Mononuclear cell (primary cell): Measurements from ENCODE around the gene SDK2. TPM values are rescaled to one million over a fixed set of nuclear protein-coding genes. Genes with fewer than 3 reads are reported as not detected.
"Not testable (repeated sequence)": the region's sequence is repeated elsewhere in the genome, so short reads cannot be mapped to it uniquely, and the experiment has no call there.

ENCODE experiments used
- H3K27me3 ChIP-seq: 2 replicates; pipeline ENCODE4 v1.6.0; 2011; ENCODE audit warnings: low read length, control low read depth; ENCODE audit not compliant: insufficient read depth
- H3K4me1 ChIP-seq: 2 replicates; pipeline ENCODE4 v1.5.1; 2011; ENCODE audit warnings: mild to moderate bottlenecking, low read length, control low read depth; ENCODE audit not compliant: insufficient read depth
- H3K4me3 ChIP-seq: 2 replicates; pipeline ENCODE4 v1.5.1; 2011; ENCODE audit warnings: mild to moderate bottlenecking, low read length, moderate library complexity
- H3K9me3 ChIP-seq: 2 replicates; pipeline ENCODE4 v1.5.1; 2011; ENCODE audit warnings: low read depth, mild to moderate bottlenecking, control low read depth, low read length
- total RNA-seq: library from RNA; depleted of rRNA; stranded (reverse); fragments of >200 nt; gene quantifications from one replicate; pipeline ENCODE4 v1.2.3, GENCODE V29; 2012

The SDK2 gene
- total RNA-seq, 1 donor, result 2.0 TPM

DNA sequence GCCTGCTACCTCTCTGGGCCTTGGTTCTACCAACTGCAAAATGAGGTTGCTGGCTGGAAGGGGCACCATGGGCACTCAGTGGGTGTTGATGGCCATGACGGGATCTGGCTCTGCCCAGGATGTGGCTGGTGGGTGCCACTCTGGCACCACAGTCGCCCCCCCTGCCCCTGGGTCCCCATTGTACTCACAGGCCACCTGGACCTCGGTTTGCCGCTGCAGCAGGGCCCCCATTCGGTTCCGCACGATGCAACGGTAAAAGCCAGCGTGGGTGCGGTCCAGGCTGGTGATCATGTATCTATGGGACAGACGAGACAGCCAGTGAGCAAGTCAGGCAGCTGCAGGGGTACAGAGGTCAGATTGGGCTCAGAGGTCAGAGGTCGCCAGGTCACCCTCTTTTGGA lies 172.3 kb downstream of the SDK2 start:
- no peaks in the 10 kb centered on the region for H3K4me1 ChIP-seq
- H3K4me3 ChIP-seq, result no peak overlapping the region
- H3K9me3 ChIP-seq, result no peaks in the 10 kb centered on the region
- no peaks in the 10 kb centered on the region for H3K27me3 ChIP-seq

DNA sequence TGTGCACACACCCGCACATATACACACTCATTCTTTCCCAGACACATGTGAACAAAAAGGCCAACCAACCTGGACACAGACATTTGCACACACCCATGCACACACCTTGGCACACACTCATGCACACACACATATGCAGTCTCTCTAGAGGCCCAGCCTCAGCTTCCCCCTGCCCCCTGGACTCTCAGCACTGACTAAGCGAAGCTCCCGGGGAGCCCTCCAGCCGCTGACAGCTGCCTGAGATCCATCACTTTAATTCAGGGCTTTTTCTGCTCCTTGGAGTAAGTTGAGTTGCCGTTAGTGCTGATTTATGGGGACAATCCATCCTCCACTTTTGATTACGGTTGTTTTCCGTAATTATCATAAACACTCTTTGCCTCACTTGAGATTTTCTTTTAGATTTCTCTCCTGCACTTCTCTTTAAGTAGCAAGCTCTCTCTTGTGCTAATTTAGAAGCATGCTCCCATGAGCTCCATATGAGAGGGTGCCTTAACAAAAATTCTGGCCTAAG lies 173.9 kb downstream of the SDK2 start:
- no peak overlapping the region for H3K4me3 ChIP-seq
- no peaks in the 10 kb centered on the region for H3K9me3 ChIP-seq
- no peaks in the 10 kb centered on the region for H3K27me3 ChIP-seq
- no peaks in the 10 kb centered on the region for H3K4me1 ChIP-seq

DNA sequence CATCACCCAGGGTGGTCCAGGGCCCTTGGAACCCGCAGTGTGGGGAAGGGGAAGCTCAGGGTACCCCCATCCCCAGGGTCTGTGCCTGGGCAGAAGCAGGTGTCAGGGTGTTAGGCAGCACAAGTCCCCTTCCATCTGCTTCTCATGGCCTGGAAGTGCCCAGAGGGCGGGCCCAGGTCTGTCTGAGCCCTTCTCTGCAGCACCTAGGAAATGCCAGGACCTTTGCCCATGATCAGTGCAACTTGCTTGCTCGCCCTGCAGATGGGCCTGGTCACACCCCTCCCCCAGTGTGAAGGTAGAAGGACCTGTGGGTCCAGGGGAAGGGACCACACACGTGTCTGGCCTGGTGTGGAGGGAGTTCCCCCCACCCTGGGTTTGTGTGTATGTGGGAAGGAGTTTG lies 174.9 kb downstream of the SDK2 start:
- H3K4me1 ChIP-seq, result no peaks in the 10 kb centered on the region
- H3K9me3 ChIP-seq, result no peaks in the 10 kb centered on the region
- no peak overlapping the region for H3K4me3 ChIP-seq
- H3K27me3 ChIP-seq, result no peaks in the 10 kb centered on the region

DNA sequence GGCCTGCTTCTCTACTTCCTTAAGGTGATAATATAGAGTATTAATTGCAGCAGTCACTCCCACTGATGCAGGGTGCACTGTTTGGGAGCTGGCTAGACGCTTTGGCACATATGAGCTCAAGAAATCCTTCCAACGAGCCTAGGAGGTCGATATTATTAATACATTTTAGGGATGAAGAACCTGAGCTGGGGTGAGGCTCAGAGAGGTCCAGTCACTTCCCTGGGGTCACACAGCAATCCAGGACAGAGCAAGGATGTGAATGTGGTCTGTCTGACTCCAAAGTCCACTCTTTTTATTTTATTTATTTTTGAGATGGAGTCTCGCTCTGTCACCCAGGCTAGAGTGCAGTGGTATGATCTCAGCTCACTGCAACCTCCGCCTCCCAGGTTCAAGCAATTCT lies 176.0 kb downstream of the SDK2 start:
- Histone ChIP-seq H3K4me3 (no peak overlapping the region), H3K4me1 (no peaks in the 10 kb centered on the region), H3K9me3 (no peaks in the 10 kb centered on the region), H3K27me3 (no peaks in the 10 kb centered on the region)

DNA sequence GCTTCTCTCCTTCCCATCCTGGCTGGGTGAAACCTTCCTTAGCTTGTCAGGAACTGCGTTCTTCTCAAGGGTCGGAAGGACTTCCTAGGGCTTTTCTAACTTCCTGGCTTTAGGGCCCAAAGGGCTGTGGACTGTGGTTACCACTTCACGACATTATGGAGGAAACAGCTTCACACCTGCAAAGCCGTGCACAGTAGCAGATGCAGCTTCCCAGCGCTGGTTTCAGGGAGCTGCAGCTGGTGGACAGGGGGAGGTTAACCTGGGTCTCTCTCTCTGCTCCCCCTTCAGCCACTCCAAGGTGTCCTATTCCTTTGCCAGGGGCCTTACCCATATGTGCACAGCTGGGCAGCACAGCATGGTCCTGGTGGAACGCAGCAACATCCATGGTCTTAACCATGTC lies 176.6 kb downstream of the SDK2 start:
- Histone ChIP-seq H3K27me3 (no peaks in the 10 kb centered on the region), H3K4me3 (no peak overlapping the region), H3K9me3 (no peaks in the 10 kb centered on the region), H3K4me1 (no peaks in the 10 kb centered on the region)

DNA sequence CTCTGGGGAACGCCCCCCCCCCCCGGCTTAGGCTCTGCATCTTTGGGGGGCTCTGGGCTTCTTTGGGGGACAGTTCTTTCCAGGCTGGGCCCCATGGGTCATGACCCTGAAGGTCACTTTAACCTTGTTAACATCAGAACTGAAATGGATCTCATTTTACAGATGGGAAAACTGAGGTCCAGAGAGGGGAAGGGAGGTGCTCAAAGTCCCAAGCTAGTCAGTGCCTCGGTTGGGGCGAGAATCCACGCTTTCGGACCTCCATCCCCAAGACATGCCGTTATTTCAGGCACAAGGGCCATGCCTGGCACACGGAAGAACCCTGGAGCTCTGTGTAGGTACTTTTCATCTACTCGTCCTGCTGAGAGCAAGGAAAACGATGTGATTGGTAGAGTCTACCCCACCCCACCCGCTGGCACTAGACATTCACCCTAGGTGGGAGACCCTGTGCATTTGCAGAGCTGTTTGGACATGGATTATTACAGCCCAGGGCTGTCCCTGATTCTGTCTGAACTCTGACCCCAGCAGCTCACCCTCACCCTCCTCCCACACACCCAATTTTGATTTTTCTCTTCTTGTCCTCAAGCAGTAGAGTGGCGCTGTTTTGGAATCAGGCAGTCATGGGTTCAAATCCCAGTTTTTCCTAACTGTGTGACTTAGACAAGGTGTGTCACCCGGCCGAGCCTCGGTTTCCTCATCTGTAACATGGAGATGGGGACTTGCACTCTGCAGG lies 177.4 kb downstream of the SDK2 start:
- H3K9me3 ChIP-seq, result no peaks in the 10 kb centered on the region
- H3K4me1 ChIP-seq, result no peaks in the 10 kb centered on the region
- H3K27me3 ChIP-seq, result no peaks in the 10 kb centered on the region

DNA sequence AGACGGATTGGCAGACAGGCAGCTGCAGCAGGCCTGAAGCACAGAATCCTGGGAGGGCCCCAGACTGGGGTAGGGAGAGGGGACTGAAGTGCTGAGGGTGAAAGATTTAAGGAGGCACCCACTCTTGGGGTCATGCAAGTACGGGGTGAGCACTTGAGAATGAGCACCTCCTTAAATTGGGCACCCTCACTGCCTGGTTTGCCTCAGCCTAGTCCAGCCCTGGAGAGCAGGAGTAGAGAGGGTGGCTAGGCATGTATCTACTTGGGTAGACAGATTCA lies 178.4 kb downstream of the SDK2 start:
- no peaks in the 10 kb centered on the region for H3K9me3 ChIP-seq
- no peaks in the 10 kb centered on the region for H3K4me1 ChIP-seq
- no peaks in the 10 kb centered on the region for H3K27me3 ChIP-seq
- no peak overlapping the region for H3K4me3 ChIP-seq

More for the DNA sequence above, 177.4 kb downstream of the SDK2 start:
- no peak overlapping the region for H3K4me3 ChIP-seq

DNA sequence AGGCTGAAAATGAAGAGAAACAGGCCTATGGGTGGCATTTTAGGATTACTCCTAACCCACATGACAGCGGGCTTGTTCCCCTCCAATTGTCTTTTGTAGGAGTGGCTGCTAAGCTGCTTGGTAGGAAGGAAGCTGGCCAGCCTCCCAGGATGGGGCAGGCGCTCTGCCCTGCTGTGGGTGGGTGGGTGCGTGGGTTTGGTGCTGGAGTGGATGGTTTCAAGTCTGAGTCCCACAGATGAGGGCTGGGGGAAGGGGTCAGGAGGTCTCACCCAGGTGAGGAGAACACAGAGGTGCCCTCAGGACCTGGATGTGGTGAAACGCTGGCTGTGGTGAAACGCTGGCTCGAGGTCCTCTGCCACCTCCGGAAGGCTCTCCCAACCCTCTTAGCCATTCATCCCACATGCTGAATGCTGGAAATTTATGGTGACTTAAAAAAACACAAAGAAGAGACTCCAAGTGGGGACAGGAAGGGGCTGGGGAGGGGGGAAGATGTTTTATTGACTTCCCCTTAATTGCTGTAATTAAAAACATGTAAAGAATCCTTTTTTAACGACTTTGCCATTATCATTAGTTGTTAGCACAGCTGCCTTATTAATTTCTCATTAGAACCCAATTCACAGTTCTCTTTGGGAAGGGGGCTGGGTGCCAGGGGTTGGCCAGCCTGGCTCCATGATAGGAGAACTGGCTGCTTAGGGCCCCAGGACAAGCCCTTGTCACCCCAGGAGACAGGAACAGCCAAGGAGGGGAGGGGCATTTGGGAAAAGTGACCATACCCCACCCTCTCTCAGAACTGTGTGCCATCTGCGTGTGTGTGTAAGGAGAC lies 178.9 kb downstream of the SDK2 start:
- no peak overlapping the region for H3K4me3 ChIP-seq
- H3K4me1 ChIP-seq, result no peaks in the 10 kb centered on the region
- H3K27me3 ChIP-seq, result no peaks in the 10 kb centered on the region
- no peaks in the 10 kb centered on the region for H3K9me3 ChIP-seq

DNA sequence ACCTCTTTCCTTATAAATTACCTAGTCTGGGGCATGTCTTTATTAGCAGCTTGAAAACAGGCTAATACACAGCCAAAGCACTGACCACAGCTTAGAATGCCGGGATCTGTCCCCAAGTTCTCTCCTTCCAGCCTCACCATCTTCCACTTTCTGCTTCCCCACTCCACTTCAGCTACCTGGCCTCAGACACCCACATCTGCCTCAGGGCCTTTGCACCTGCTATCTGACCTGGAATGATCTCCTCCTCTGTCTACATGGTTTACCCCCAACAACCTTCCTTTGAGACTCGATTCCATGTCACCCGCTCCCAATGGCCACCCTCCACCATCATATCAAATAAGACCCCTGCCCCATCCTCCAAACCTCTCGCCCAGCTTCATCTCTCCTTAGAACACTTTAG lies 179.8 kb downstream of the SDK2 start:
- no peaks in the 10 kb centered on the region for H3K9me3 ChIP-seq
- no peaks in the 10 kb centered on the region for H3K4me1 ChIP-seq
- no peak overlapping the region for H3K4me3 ChIP-seq

DNA sequence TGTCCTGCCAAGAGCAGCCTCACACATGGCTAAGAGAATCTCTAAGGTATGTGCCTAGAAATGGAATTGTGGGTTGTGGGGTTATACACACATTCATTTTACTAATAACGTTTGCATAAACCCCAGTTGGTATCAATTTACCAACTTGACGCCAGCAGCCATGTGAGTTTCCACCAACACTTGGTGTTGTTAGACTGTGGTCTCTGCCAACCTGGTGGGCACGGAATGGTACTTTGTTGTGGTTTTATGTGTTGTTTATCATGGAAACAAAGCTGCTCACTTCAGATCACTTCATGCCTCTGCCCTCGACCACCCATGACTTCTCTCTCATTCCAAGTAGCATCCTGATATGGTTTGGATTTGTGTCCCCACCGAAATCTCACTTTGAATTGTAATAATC lies 180.4 kb downstream of the SDK2 start:
- Histone ChIP-seq H3K9me3 (no peaks in the 10 kb centered on the region), H3K27me3 (no peaks in the 10 kb centered on the region), H3K4me1 (no peaks in the 10 kb centered on the region), H3K4me3 (no peak overlapping the region)

More for the DNA sequence above, 179.8 kb downstream of the SDK2 start:
- H3K27me3 ChIP-seq, result no peaks in the 10 kb centered on the region

DNA sequence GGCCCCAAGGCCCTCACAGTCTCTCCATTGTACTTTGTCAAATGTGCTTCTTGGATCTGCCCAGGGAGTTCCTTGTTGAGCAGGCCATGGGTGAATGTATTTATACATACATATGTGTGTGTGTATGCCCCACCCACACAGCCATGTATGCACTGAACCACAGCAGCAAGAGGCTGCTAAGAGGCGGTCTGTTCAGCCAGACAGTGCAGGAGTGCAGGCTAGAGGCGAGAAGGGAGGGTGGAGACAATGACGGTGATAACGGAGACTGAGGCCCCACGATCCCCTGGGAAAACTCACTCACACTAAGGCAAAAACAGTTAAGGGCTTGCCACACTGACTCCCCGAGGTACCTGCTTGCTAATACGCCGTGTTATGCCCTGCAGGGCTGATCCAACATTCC lies 181.4 kb downstream of the SDK2 start:
- Histone ChIP-seq H3K9me3 (no peaks in the 10 kb centered on the region), H3K4me3 (no peak overlapping the region), H3K27me3 (no peaks in the 10 kb centered on the region), H3K4me1 (no peaks in the 10 kb centered on the region)

DNA sequence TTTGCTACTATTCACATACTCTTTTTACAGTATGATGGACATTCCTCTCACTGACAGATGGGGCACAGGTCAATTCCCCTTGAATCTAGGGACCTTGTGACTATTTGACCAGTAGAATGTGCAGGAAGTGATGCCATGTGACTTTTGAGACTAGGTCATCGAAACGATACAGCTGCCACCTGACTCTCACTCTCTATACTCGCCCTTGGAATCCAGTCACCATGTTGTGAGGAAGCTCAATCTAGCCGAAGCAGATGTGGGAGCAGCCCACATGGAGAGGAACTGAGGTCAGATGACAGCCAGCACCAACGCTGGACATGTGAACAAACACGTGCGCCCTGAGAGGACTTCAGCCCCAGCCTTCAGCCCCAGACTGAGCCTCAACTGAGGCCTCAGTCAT lies 184.3 kb downstream of the SDK2 start:
- H3K4me1 ChIP-seq, result no peaks in the 10 kb centered on the region
- H3K27me3 ChIP-seq, result no peaks in the 10 kb centered on the region
- no peaks in the 10 kb centered on the region for H3K9me3 ChIP-seq
- H3K4me3 ChIP-seq, result no peak overlapping the region

DNA sequence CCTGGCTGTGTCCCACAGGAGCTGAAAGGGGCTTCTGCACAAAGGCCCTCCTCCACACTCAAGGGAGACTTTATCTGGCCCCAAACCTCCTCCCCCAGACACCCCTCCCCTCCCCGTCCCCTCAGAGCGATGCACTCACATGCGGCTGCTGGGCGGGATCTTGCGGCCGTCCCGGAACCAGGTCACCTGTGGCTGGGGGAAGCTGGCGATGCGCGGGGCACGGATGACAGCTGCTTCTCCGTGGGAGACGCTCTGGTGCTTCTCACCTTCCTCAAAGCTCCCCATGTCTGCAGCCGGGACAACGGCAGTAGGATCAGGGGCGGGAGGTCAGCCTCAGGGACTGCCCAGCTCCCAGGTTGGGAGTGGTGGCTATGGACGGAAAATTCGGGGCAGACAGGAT lies 188.5 kb downstream of the SDK2 start:
- Histone ChIP-seq H3K4me3 (no peak overlapping the region), H3K9me3 (no peaks in the 10 kb centered on the region), H3K4me1 (no peaks in the 10 kb centered on the region), H3K27me3 (no peaks in the 10 kb centered on the region)

DNA sequence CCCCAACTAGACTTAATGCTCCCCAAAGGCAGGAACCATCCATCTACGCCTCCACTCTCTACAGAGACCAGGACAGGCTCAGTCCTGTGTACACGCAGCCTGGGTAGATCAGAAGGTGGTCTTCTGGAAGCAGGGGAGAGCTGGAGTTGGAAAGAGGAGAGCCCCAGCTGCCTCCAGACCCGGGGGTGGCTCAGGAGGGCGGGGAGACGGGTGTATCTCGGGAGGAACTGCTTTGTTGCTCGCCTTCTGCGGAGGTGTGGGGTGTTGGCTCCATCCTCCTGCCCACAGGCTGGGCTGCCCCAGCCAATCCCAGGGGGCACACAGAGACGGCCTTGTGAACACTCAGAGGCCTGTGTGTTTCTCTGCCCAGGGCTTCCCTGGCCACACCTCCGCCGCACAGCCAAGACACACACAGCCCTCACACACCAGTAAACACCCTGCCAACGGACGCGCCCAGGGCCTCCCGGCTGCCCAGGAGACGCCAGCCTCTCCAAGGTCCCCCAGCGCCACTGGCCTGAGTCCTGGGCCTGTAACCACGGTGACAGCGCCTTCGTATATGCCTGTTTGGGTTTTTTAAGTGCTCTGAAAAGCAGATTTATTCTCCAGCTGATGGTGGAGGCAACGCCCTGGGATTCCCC lies 189.1 kb downstream of the SDK2 start:
- Histone ChIP-seq H3K9me3 (no peaks in the 10 kb centered on the region), H3K4me3 (no peak overlapping the region), H3K27me3 (no peaks in the 10 kb centered on the region), H3K4me1 (no peaks in the 10 kb centered on the region)

DNA sequence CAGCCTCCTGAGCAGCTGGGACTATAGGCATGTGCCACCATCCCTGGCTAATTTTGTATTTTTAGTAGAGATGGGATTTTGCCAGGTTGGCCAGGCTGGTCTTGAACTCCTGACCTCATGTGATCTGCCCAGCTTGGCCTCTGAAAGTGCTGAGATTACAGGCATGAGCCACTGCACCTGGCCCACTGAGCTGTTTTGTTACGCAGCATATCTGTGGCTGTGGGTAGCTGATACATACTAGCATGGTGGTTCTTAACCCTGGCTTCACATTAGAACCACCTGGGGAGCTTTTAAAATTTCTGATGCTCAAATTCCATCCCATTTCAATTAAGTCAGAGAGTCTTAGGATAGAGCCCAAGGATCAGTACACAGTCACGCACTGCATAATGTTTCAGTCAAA lies 190.8 kb downstream of the SDK2 start:
- H3K4me1 ChIP-seq, H3K4me3 ChIP-seq, H3K27me3 ChIP-seq, H3K9me3 ChIP-seq: not testable (repeated sequence)
